ENCODE results near the gene PRPH.

GRCh38 chr12:49264873-49265792, 29.8 kb upstream of the PRPH start, which contains the start of gene TUBA1C:
- TF ChIP-seq CTCF (IDR thresholded peaks at IDR 0.05) (no peak), POLR2A (IDR thresholded peaks at IDR 0.05) (peak in 1 of 4 donors; percentile 23)
